ENCODE measurements around the gene MED6. TPM values are rescaled to one million over a fixed set of nuclear protein-coding genes. Genes with fewer than 3 reads are reported as not detected.

The MED6 gene
- total RNA-seq, 4 donors from 2014 or later = 27.6 to 71.8 (median 45.9) TPM

DNA sequence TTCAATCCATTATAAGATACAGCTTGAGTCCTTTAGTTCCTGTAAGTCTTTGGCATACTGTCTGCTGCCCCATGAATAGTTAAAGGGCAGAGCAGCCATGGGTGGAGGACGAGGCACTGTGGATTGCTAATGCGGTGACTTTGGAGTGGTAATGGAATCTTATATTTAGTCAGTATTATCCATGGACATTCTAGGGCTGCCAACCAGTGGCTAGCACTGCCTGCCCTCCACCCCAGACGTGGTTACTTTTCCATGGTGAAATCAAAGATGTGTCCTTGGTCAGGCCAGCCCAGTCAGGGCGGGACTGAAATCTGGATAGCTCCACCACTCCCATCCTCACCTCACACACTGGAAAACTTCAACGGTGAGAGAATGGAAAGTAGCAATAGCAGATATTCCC lies 43.5 kb upstream of the MED6 start:
- no peaks in the 10 kb centered on the region for H3K36me3 ChIP-seq
- no peak for DNase-seq
- no peak overlapping the region for H3K27ac ChIP-seq
- no peaks in the 10 kb centered on the region for H3K4me1 ChIP-seq
- H3K27me3 ChIP-seq = peaks cover 0 to 6% of the 10 kb centered on the region in 2 donors
- intact Hi-C loops (cut with DNase I; ENCODE audit: low total_unique reads) = no loop called here
- no peak for TF ChIP-seq POLR2A (IDR thresholded peaks at IDR 0.05)
- no peak for TF ChIP-seq CTCF (IDR thresholded peaks at IDR 0.05)
- H3K4me3 ChIP-seq = no peak overlapping the region
- no peaks in the 10 kb centered on the region for H3K9me3 ChIP-seq

- Histone ChIP-seq H3K4me3 (peak overlapping the region; percentile 36 to 41), H3K9me3 (no peaks in the 10 kb centered on the region), H3K4me1 (no peaks in the 10 kb centered on the region), H3K36me3 (no peaks in the 10 kb centered on the region), H3K27ac (no peak overlapping the region), H3K27me3 (peaks cover 0 to 6% of the 10 kb centered on the region in 2 donors)
- DNase-seq = no peak
- TF ChIP-seq POLR2A (IDR thresholded peaks at IDR 0.05) (no peak), CTCF (IDR thresholded peaks at IDR 0.05) (no peak)
- intact Hi-C loops (cut with DNase I; ENCODE audit: low total_unique reads) = no loop called here
These were observed 42.1 kb upstream of the MED6 start for GRCh38 chr14:70642303-70643235.

- intact Hi-C loops (cut with DNase I; ENCODE audit: low total_unique reads) = no loop called here
- Histone ChIP-seq H3K9me3 (no peaks in the 10 kb centered on the region), H3K4me1 (no peaks in the 10 kb centered on the region), H3K36me3 (no peaks in the 10 kb centered on the region), H3K27ac (no peak within 1 kb of the TSS), H3K4me3 (peak within 1 kb of the TSS; percentile 36 to 41), H3K27me3 (peaks cover 0 to 6% of the 10 kb centered on the region in 2 donors)
- DNase-seq = no peak
- no peak for TF ChIP-seq POLR2A (IDR thresholded peaks at IDR 0.05)
- TF ChIP-seq CTCF (IDR thresholded peaks at IDR 0.05) = no peak
These were observed 41.3 kb upstream of the MED6 start, which contains the start of gene TTC9 for GRCh38 chr14:70641548-70642302. Gene TTC9, plus strand, starts transcription at chr14:70641916. Its CDS starts 214 bp downstream, at chr14:70642130.

GRCh38 chr14:70640938-70641547 lies 40.6 kb upstream of the MED6 start:
- peak; percentile 14 to 26 for DNase-seq
- Histone ChIP-seq H3K36me3 (no peaks in the 10 kb centered on the region), H3K27ac (no peak overlapping the region), H3K4me3 (peak overlapping the region; percentile 36 to 41), H3K9me3 (no peaks in the 10 kb centered on the region), H3K27me3 (peaks cover 0 to 6% of the 10 kb centered on the region in 2 donors), H3K4me1 (no peaks in the 10 kb centered on the region)
- intact Hi-C loops (cut with DNase I; ENCODE audit: low total_unique reads) = no loop called here
- no peak for TF ChIP-seq CTCF (IDR thresholded peaks at IDR 0.05)
- TF ChIP-seq POLR2A (IDR thresholded peaks at IDR 0.05) = no peak
